CD4-positive, alpha-beta T cell treated with Interferon gamma for 1 hour (primary cell): Measurements from ENCODE around the gene D2HGDH.
A peak's percentile ranks its signal among the peaks of the same experiment; 100 is the strongest.
"Not testable (repeated sequence)": the region's sequence is repeated elsewhere in the genome, so short reads cannot be mapped to it uniquely, and the experiment has no call there.

ENCODE experiments used
- DNase-seq: peaks from one replicate; pipeline ENCODE4 v3.0.0-alpha.2; 2020

The D2HGDH gene

DNA sequence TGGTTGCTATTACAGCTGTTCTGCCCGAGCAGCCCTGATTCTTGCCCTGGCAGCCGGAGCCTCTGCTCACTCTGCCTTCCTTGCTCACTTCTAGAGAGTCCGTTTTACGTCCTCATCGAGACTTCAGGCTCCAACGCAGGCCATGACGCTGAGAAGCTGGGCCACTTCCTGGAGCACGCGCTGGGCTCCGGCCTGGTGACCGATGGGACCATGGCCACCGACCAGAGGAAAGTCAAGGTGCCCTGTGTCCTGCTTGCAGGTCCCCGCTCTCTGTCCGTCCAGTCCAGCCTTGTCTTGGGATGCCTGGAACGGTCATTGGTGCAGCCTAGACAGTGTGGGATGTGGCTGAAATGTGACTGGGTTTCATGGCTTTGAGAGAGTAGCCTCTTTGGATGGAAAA, 16.7 kb downstream of the D2HGDH start:
- DNase-seq = no peak

DNA sequence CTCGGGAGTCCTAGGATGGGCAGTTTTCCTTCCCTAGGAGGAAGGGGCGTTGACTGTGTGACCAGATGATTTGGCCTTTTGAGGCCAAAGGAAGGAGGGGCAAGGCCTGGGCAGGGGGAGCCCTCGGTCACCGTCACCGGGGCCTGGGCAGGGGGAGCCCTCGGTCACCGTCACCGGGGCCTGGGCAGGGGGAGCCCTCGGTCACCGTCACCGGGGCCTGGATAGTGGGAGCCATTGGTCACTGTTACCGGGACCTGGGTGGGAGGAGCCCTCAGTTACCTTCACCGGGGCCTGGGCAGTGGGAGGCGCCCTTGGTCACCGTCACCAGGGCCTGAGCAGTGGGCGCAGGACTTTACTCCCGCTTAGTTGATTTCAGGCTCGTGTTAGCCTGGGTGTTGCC, 17.3 kb downstream of the D2HGDH start:
- DNase-seq = no peak

GRCh38 chr2:241752253-241752652, 17.8 kb downstream of the D2HGDH start:
- DNase-seq = no peak

GRCh38 chr2:241752689-241753276, 18.4 kb downstream of the D2HGDH start:
- no peak for DNase-seq

- no peak for DNase-seq
Measured at GRCh38 chr2:241753493-241753892, 19.1 kb downstream of the D2HGDH start.

DNA sequence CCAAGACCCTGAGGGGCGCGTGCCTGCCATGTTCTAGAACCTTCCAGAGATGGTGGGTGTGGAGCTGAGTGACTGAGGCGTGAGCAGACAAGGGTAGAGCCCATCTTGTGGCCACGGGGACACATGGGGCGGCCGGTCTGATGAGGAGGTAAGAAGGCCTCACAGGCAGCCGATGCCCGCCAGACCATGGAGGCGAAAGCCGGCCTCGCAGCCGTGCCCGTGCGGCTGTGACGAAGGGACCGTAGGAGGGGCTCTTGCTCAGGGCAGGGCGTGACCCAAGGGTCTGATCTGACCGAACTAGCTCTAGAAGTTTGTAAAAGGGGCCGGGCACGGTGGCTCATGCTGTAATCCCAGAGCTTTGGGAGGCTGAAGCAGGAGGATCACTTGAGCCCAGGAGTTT, 19.6 kb downstream of the D2HGDH start:
- DNase-seq = no peak

DNA sequence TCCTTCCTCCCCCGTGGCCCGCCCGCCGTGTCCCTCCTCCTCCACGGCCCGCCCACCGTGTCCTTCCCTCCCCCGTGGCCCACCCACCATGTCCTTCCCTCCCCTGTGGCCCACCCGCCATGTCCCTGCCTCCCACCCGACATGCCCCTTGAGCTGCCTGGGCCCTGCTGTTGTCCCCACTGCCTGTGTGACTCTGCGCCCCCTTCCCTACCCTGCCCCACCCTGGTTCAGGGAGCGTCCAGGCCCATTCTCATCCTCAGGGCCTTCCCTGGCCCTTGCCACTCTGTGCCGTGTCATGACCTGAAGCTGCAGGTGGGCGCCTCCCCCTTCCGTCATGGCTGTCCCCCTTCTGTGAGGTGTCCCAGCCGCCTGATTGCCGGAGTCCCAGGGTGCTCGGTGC, 20.7 kb downstream of the D2HGDH start:
- DNase-seq = no peak

GRCh38 chr2:241755777-241756176, 21.3 kb downstream of the D2HGDH start:
- no peak for DNase-seq

DNA sequence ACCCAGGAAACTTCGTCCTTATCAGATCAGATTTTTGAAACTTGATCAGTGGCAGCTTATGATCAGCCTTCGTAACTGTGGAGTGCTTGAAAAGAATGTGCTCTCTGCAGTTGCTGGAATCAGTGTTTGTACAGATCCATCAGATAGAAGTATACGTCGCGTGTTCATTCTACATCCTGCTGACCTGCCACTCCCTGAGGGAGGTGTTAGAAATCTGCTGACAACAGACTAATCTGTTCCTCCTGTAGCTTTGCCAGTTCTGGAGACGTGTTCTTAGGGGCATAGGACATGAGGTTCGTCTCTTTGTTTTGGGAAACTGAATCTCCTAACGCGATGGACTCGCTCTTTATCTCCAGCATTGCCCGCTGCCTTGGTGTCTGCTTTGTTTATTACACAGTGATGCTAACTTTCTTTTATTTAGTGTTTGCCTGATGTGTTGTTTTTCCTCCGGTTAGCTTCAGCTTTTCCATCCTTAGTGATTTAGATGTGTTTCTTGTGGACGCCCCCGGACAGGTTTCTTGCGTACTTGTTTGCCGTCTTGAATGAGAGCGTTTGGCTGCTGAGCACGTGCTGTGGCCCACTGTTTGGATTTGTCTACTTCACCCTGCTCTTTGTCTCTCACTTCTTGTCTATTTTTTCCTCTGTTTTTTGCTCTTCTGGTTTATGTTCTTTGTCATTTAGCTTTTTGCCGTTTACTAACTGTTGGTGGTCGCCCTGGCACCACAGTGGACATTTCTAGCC, 24.8 kb downstream of the D2HGDH start:
- DNase-seq = no peak

GRCh38 chr2:241759893-241760292, 25.5 kb downstream of the D2HGDH start:
- DNase-seq = not testable (repeated sequence)

GRCh38 chr2:241760301-241760771, 25.9 kb downstream of the D2HGDH start:
- DNase-seq = no peak

DNA sequence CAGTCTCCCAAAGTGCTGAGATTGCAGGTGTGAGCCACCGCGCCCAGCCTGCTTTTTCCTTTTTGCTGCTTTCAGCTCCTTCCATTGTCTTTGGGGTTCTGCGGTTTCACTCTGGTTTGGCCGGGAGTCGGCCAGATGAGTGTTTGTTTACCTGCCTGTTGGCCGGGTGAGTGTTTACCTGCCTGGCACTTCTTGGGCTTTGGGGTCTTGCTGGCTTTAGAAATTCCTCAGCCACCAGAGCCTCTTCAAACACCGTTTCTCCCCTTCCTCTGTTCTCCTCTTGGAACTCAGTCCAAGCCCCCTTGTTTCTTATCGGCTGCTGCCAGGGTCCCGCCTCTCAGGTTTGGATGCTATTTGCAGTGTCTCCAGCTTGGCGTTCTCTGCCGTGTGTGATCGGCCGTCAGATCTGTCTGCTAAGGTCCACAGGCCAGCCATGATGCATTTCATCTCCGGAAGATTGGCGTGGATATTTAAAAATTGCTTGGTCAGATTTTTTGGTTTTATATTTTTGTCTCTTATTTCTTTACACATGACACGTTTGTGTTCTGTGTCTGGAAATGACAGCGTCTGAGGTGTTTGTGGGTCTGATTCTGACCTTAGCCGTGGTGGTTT, 28.0 kb downstream of the D2HGDH start:
- no peak for DNase-seq

GRCh38 chr2:241762933-241763369, 28.5 kb downstream of the D2HGDH start:
- peak; percentile 72 for DNase-seq

- DNase-seq = no peak
Measured at GRCh38 chr2:241763551-241764274, 29.3 kb downstream of the D2HGDH start.

DNA sequence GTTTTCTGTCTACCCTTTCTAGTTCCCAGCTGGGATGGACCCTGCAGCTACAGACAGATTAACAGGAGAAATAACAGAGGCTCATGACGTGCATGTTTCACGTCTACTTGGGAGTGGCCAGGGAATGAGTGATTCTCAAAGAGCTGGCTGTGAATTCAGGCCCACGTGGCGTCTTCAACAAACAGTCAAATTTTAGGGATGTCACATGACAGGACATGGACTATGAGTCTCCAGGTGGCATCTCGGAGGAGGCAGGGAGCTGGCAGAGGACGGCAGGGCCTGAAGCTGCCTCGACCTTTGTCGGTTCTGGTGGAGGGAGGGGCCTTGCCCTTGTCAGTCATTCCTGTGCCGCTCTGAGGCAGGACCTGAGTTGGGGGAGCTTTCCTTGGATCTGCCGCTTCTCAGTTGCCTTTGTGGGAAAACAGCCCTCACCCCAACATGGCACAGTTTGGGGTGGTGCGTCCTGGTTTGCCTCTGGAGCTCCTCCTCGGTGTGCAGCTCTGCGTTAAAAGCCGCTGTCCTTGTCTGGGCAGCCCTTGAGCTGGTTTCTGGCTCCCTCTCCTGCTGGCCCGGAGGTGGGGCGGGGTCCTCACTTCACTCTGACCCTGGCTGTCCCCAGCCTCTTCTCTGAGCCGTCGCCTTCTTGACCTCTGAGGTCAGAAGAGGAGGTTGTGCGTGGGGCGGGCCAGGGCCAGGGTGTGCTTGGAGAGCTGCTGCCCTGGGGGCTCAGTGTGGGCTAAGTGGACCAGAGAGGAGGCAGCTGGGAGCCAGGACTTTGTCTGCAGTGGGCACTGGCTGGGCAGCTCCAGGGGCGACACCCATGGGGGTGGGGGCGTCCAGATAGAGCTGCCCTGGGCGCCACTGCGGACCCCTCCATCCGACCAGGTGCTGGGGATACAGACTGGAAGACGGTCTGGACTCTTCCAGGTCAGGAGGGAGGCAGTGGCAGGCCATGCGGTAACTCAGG, 30.1 kb downstream of the D2HGDH start:
- DNase-seq = no peak

DNA sequence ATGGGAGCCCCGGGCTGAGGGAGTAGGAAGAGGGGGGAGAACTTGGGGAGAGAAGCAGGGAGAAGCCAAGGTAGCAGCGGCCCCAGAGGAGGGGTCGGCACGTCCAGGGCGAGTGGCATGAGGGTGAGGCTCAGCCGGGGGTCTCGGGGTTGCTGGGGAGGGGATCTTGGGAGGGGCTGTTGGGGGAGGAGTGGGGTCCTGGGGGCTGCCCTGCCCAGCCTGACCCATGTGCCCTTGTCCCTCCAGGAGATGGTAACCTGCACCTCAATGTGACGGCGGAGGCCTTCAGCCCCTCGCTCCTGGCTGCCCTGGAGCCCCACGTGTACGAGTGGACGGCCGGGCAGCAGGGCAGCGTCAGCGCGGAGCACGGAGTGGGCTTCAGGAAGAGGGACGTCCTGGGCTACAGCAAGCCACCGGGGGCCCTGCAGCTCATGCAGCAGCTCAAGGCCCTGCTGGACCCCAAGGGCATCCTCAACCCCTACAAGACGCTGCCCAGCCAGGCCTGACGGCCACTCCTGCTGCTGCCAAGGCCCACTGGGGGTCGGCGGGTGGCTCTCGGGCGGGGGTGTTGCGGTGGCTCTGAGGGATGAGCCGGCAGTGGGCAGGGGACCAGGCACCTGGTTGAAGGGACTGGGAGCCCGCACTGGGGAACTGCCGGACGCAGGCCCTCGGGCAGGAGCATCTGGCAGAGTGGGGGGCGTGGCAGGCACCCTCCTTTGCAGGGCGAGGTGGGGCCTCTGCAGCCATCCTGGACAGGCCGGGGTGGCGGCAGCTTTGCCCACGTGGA, 33.2 kb downstream of the D2HGDH start:
- no peak for DNase-seq

DNA sequence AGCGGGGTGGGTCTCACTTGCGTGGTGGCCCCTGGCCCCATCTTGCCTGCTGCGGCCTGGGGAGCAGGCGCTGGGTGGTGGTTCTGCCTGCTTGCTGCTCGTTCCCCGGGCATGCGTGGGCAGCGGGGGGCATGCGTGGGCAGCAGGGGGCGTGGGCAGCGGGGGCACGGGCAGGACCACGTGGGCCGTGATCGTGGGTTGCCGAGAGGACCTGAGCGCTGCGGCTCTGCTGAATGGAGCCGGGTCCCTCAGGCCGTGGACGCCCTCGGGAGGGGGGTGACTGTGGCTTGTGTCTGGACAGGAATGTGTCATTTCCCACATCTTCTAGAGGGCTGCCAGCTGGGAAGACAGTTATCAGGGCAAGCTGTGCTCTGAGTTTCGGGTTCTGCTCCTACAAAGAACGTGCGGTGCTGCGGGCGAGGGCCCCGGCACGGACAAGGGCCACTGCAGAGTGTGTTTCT, 33.9 kb downstream of the D2HGDH start:
- no peak for DNase-seq

DNA sequence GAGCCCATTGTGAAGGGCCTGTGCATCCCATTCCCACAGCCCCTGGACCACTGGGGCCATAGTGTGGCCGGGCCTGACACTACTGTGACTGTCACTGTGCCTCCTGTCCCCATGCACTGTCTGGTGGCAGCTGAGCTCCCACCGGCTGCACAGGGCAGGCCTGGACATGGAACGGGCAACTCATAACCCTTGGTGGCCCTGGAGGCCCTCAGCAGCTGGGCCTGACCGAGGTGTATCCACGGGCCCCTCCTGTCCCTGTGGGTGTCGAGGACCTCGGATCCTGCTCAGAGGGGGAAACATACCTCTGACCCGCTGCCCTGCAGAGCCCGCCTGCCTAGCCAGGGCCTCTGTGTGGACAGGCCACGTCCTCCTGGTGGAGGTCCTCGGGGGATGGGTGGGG, 34.4 kb downstream of the D2HGDH start:
- DNase-seq = no peak

DNA sequence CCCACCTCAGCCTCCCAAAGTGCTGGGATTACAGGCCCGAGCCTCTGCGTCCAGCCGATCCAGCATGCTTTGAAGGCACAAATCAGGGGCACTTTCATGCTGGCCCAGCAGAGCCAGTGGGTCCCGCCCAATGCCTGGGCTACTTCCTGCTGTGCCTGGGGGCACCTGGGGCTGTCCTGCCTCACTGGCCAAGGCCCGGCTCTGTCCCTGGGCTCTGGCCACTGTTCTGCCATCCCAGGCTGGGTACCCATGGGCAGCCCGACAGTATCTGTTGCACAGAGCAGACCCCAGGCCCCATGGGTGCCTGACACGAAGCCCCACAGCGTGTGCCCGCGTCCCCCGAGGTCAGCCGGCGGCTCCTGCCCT, 35.4 kb downstream of the D2HGDH start:
- DNase-seq = no peak

DNA sequence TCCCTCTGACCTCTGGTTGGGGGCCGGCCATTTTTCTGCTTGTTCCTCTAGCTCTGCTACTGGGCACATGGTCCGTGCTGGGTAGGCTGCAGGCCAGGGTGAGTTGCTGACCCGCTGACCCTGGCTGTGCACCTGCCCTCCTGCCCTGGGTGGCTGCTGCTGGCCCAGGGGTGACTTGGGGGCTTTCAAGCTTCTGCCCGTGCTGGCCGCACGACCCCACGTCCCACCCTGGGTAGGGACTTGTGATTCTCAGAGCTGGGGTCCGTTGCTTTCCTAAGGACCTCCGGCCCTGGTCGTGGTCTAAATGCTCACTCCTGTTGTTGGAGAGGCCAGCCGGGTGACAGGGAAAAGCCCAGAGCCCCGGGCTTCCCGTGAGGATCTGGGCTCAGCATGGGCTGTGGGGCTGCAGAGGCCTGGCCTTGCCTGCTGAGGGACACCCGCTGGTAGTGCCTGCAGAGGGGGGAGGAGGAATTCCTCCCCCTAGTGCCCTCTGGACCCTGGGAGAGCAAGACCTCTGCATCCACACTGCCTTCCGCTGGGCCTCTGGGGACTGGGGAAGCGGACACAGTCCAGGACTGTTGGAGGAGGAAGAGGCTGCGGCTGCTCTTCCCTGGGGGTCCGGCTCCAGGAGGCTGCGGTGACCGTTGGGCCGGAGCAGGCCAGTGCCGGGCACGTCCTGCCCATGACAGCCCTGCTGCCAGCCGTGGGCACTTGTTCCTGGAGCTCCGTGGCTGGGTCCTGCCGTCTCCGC, 35.9 kb downstream of the D2HGDH start:
- DNase-seq = no peak

DNA sequence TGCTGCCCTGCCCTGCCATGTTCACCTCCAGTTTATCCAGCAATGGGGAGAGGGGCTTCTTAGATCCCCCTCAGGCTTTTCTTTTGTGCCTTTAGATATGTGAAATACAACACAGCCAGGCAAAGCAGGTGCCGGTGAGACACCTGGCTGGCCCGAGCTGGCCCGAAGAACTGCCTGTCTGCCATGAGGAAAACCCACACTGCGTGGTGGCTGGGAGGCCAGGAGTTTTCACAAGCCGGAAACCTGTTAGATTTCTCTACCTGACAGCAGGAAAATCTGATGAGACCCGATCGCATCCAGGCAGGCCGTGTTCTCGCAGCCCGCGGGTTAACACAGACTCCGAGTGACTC, 36.5 kb downstream of the D2HGDH start:
- no peak for DNase-seq
